MM.1S (cell line): ENCODE results near the gene DIAPH3.

Experiments
- DNase-seq: peaks from one replicate; pipeline ENCODE4 v3.0.0-alpha.2; 2015
- H2AFZ ChIP-seq: fragments of 300-600 bp; sonication (generic); 2 replicates; pipeline ENCODE4 v1.6.0; 2016; ENCODE audit warnings: antibody characterized with exemption, low read length
- H3F3A ChIP-seq: fragments of 300-600 bp; sonication (generic); 2 replicates; pipeline ENCODE4 v1.6.1; 2016; ENCODE audit warnings: mild to moderate bottlenecking, antibody characterized with exemption, low read length, moderate library complexity, mixed read lengths; ENCODE audit not compliant: insufficient read depth
- H3K27ac ChIP-seq: fragments of 300-600 bp; sonication (generic); 2 replicates; pipeline ENCODE4 v1.5.1; 2016; ENCODE audit warnings: mild to moderate bottlenecking, low read length
- H3K27me3 ChIP-seq: fragments of 300-600 bp; sonication (generic); replicated peaks from 2 replicates; pipeline ENCODE4 v1.6.0; 2016; ENCODE audit warnings: low read length; ENCODE audit not compliant: insufficient read depth
- H3K36me3 ChIP-seq: fragments of 300-600 bp; sonication (generic); replicated peaks from 2 replicates; pipeline ENCODE4 v1.6.1; 2016; ENCODE audit warnings: mild to moderate bottlenecking, low read length, mixed read lengths; ENCODE audit not compliant: insufficient read depth
- H3K4me1 ChIP-seq: fragments of 300-600 bp; sonication (generic); 2 replicates; pipeline ENCODE4 v1.6.1; 2016; ENCODE audit warnings: low read length, mixed read lengths
- H3K4me2 ChIP-seq: fragments of 300-600 bp; sonication (generic); 2 replicates; pipeline ENCODE4 v1.6.0; 2016; ENCODE audit warnings: low read depth, low read length
- H3K4me3 ChIP-seq: fragments of 300-600 bp; sonication (generic); 2 replicates; pipeline ENCODE4 v1.5.1; 2016; ENCODE audit warnings: low read length, mixed read lengths
- H3K79me2 ChIP-seq: fragments of 300-600 bp; sonication (generic); 2 replicates; pipeline ENCODE4 v1.6.1; 2016; ENCODE audit warnings: mixed run types, low read length, mixed read lengths
- H3K9ac ChIP-seq: fragments of 300-600 bp; sonication (generic); 2 replicates; pipeline ENCODE4 v1.6.1; 2016; ENCODE audit warnings: low read length, mixed read lengths
- H3K9me2 ChIP-seq: fragments of 300-600 bp; sonication (generic); replicated peaks from 2 replicates; pipeline ENCODE4 v1.6.1; 2016; ENCODE audit warnings: mild to moderate bottlenecking, low read length, mixed read lengths; ENCODE audit not compliant: insufficient read depth
- H3K9me3 ChIP-seq: fragments of 300-600 bp; sonication (generic); replicated peaks from 2 replicates; pipeline ENCODE4 v1.6.1; 2016; ENCODE audit warnings: mild to moderate bottlenecking, low read length, mixed read lengths; ENCODE audit not compliant: insufficient read depth
- H4K20me1 ChIP-seq: fragments of 300-600 bp; sonication (generic); 2 replicates; pipeline ENCODE4 v1.6.1; 2016; ENCODE audit warnings: mild to moderate bottlenecking, low read length, moderate library complexity, mixed read lengths; ENCODE audit not compliant: insufficient read depth
- EZH2 ChIP-seq: fragments of 300-600 bp; sonication (generic); optimal IDR thresholded peaks from 2 replicates; pipeline ENCODE3; 2017; ENCODE audit warnings: low read depth, mild to moderate bottlenecking, antibody characterized with exemption, low read length, mixed read lengths
- EZH2phosphoT487 ChIP-seq: fragments of 300-600 bp; sonication (generic); IDR thresholded peaks from 2 replicates; pipeline ENCODE4 v1.6.1; 2018; ENCODE audit warnings: antibody characterized with exemption, low read length
- TF ChIP-seq, protein P1 (sequence below): fragments of 300-600 bp; sonication (generic); IDR thresholded peaks from 2 replicates; pipeline ENCODE4 v1.5.1; 2016; ENCODE audit warnings: antibody characterized with exemption, low read length, mixed read lengths

The DIAPH3 gene

GRCh38 chr13:60075850-60076249, 87.9 kb downstream of the DIAPH3 start:
- Histone ChIP-seq H3K9me2 (no peaks in the 10 kb centered on the region), H3K9ac (no peak overlapping the region), H3F3A (no peaks in the 10 kb centered on the region), H3K4me3 (no peak overlapping the region), H3K4me2 (no peak overlapping the region), H3K27me3 (no peaks in the 10 kb centered on the region), H3K4me1 (no peaks in the 10 kb centered on the region), H4K20me1 (no peaks in the 10 kb centered on the region), H2AFZ (no peak overlapping the region), H3K27ac (no peak overlapping the region), H3K79me2 (no peaks in the 10 kb centered on the region), H3K9me3 (no peaks in the 10 kb centered on the region), H3K36me3 (no peaks in the 10 kb centered on the region)
- TF ChIP-seq, protein P1, sequence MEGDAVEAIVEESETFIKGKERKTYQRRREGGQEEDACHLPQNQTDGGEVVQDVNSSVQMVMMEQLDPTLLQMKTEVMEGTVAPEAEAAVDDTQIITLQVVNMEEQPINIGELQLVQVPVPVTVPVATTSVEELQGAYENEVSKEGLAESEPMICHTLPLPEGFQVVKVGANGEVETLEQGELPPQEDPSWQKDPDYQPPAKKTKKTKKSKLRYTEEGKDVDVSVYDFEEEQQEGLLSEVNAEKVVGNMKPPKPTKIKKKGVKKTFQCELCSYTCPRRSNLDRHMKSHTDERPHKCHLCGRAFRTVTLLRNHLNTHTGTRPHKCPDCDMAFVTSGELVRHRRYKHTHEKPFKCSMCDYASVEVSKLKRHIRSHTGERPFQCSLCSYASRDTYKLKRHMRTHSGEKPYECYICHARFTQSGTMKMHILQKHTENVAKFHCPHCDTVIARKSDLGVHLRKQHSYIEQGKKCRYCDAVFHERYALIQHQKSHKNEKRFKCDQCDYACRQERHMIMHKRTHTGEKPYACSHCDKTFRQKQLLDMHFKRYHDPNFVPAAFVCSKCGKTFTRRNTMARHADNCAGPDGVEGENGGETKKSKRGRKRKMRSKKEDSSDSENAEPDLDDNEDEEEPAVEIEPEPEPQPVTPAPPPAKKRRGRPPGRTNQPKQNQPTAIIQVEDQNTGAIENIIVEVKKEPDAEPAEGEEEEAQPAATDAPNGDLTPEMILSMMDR, result no peak
- TF ChIP-seq EZH2 (no peak), EZH2phosphoT487 (no peak)
- DNase-seq, result no peak

GRCh38 chr13:60074397-60074796, 89.3 kb downstream of the DIAPH3 start:
- H3K4me2 ChIP-seq, result no peak overlapping the region

GRCh38 chr13:60066226-60066625, 97.5 kb downstream of the DIAPH3 start:
- no peaks in the 10 kb centered on the region for H3F3A ChIP-seq
- no peak overlapping the region for H3K4me3 ChIP-seq
- TF ChIP-seq EZH2phosphoT487, result no peak
- no peak for TF ChIP-seq EZH2
- TF ChIP-seq, protein P1, result no peak
- no peaks in the 10 kb centered on the region for H3K79me2 ChIP-seq
- H3K36me3 ChIP-seq, result no peaks in the 10 kb centered on the region
- no peak for DNase-seq
- H3K4me1 ChIP-seq, result no peaks in the 10 kb centered on the region
- H3K9ac ChIP-seq, result no peak overlapping the region
- no peak overlapping the region for H3K4me2 ChIP-seq
- no peaks in the 10 kb centered on the region for H3K27me3 ChIP-seq
- H4K20me1 ChIP-seq, result no peaks in the 10 kb centered on the region
- H3K9me2 ChIP-seq, result no peaks in the 10 kb centered on the region
- H3K27ac ChIP-seq, result no peak overlapping the region
- no peak overlapping the region for H2AFZ ChIP-seq
- H3K9me3 ChIP-seq, result no peaks in the 10 kb centered on the region

More at GRCh38 chr13:60074397-60074796, 89.3 kb downstream of the DIAPH3 start:
- Histone ChIP-seq H3K9me2 (no peaks in the 10 kb centered on the region), H3K27me3 (no peaks in the 10 kb centered on the region), H3K4me3 (no peak overlapping the region), H3F3A (no peaks in the 10 kb centered on the region), H3K27ac (no peak overlapping the region), H3K4me1 (no peaks in the 10 kb centered on the region), H4K20me1 (no peaks in the 10 kb centered on the region), H3K9me3 (no peaks in the 10 kb centered on the region), H2AFZ (no peak overlapping the region), H3K36me3 (no peaks in the 10 kb centered on the region), H3K79me2 (no peaks in the 10 kb centered on the region), H3K9ac (no peak overlapping the region)
- TF ChIP-seq EZH2, result no peak
- TF ChIP-seq EZH2phosphoT487, result no peak
- TF ChIP-seq, protein P1, result no peak
- no peak for DNase-seq

- H4K20me1 ChIP-seq, result no peaks in the 10 kb centered on the region
- no peak overlapping the region for H3K9ac ChIP-seq
- no peak overlapping the region for H3K27ac ChIP-seq
- H3K4me2 ChIP-seq, result no peak overlapping the region
- H3F3A ChIP-seq, result no peaks in the 10 kb centered on the region
- no peaks in the 10 kb centered on the region for H3K9me2 ChIP-seq
- no peaks in the 10 kb centered on the region for H3K4me1 ChIP-seq
- no peak for DNase-seq
- no peak overlapping the region for H3K4me3 ChIP-seq
- no peaks in the 10 kb centered on the region for H3K79me2 ChIP-seq
- no peaks in the 10 kb centered on the region for H3K36me3 ChIP-seq
- TF ChIP-seq, protein P1, result no peak
- no peak for TF ChIP-seq EZH2
- no peak for TF ChIP-seq EZH2phosphoT487
- H3K9me3 ChIP-seq, result no peaks in the 10 kb centered on the region
- H3K27me3 ChIP-seq, result no peaks in the 10 kb centered on the region
- no peak overlapping the region for H2AFZ ChIP-seq
Measured at GRCh38 chr13:60062502-60062901, 101.2 kb downstream of the DIAPH3 start.
